Gastrocnemius medialis (tissue), 4 donors: Measurements from ENCODE around the gene NTNG1. TPM values are rescaled to one million over a fixed set of nuclear protein-coding genes. Genes with fewer than 3 reads are reported as not detected.
A peak's percentile ranks its signal among the peaks of the same experiment; 100 is the strongest.

Experiments
- ATAC-seq, 2 donors: fragments of 150-250 bp; one replicate each; pipeline ENCODE4 v1.9.1; 2016
- DNase-seq, 2 donors: peaks; one replicate each; pipeline ENCODE4 v3.0.0-alpha.2; 2019
- H3K27ac ChIP-seq, 4 donors: fragments of 200-600 bp; sonication (generic); 1 replicate in 1 of 4; 2 replicates in 3 of 4; pipeline ENCODE4 v1.5.1; 2016 to 2018; ENCODE audit warnings: mild to moderate bottlenecking in 2 of 4, moderate library complexity in 1 of 4
- H3K27me3 ChIP-seq, 3 donors: fragments of 200-600 bp; sonication (generic) in 2 of 3; 1 replicate in 1 of 3; 2 replicates in 2 of 3; pipeline versions ENCODE4 v1.5.1 to v1.6.0; 2016 to 2019; ENCODE audit warnings: mild to moderate bottlenecking in 1 of 3, moderate library complexity in 1 of 3
- H3K36me3 ChIP-seq, 2 donors: fragments of 200-600 bp; sonication (generic) in 1 of 2; one replicate each; pipeline ENCODE4 v1.5.1; 2017 to 2018
- H3K4me1 ChIP-seq, 2 donors: fragments of 200-600 bp; sonication (generic) in 1 of 2; one replicate each; pipeline ENCODE4 v1.5.1; 2016 to 2017; ENCODE audit warnings: mild to moderate bottlenecking in 2 of 2
- H3K4me3 ChIP-seq, 4 donors: fragments of 200-600 bp; sonication (generic) in 3 of 4; 1 replicate in 1 of 4; 2 replicates in 3 of 4; pipeline ENCODE4 v1.5.1; 2016 to 2019; ENCODE audit warnings: mild to moderate bottlenecking in 2 of 4
- H3K9me3 ChIP-seq, 3 donors: fragments of 200-600 bp; sonication (generic) in 2 of 3; 1 replicate in 1 of 3; 2 replicates in 2 of 3; pipeline ENCODE4 v1.5.1; 2016 to 2019
- CTCF ChIP-seq, 5 experiments: fragments of 450-650 bp in 3 of 5; fragments of 200-600 bp in 2 of 5; sonication (generic) in 2 of 5; IDR thresholded peaks in 4 of 5; conservative IDR thresholded peaks in 1 of 5; 1 replicate in 4 of 5; 2 replicates in 1 of 5; pipeline ENCODE4 v1.5.1; 2016 to 2019; ENCODE audit warnings: antibody characterized with exemption in 5 of 5, mild to moderate bottlenecking in 3 of 5, moderate library complexity in 3 of 5
- POLR2A ChIP-seq, 2 donors: fragments of 450-650 bp; IDR thresholded peaks; one replicate each; pipeline ENCODE4 v1.6.1; 2017; ENCODE audit warnings: antibody characterized with exemption in 2 of 2, mild to moderate bottlenecking in 2 of 2, moderate library complexity in 2 of 2
- in situ Hi-C, 4 donors: fragments of 200-750 bp; cut with MboI; loops; one replicate each; pipeline versions ENCODE4 v1.15.0 to v1.8.0; 2017; ENCODE audit warnings: low sequenced_read_pairs in 4 of 4
- intact Hi-C: fragments of 100-400 bp; cut with DNase I; formaldehyde crosslinking; loops from one replicate; pipeline ENCODE4 v1.15.1; 2023; ENCODE audit warnings: low total_unique reads
- total RNA-seq, 4 donors: library from RNA; depleted of rRNA; stranded (reverse); fragments of >200 nt; gene quantifications; one replicate each; pipeline versions ENCODE4 v1.1.0 to v1.2.3, GENCODE V29; 2016

NTNG1 gene
- total RNA-seq, 4 donors from 2014 or later, result not detected

DNA sequence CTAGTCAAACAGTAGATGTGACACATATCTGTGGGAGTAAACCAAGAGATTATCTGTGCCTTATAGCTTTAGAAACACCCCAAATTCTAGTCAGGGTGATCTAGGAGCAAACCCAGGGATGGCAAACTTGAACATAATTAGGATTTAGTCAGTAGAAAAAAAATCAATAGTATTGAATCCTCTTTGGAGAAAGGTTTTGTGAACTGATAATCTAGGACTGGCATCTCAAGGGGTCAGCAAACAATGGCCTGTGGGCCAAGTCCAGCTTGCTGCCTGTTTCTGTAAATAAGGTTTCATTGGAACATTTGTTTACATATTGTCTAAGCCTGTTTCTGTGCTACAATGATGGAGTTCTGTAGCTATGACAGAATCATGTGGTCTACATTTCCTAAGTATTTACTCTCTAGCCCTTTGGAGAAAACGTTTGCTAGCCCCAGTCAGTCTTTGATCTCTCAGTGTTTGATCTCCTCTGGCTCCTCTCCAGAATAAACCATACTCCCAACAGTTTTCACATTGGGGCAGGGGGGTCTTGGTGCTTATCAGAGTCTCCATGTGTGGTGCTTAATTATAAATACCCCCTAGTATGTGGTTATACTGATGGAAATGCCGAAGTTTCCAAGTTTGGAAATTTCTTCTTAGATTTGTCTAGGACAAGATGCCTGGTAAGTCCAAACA is 385.8 kb downstream of the NTNG1 start:
- DNase-seq (no peak), ATAC-seq (no peak)
- no peaks in the 10 kb centered on the region for H3K36me3 ChIP-seq
- no peaks in the 10 kb centered on the region for H3K4me1 ChIP-seq
- no peak overlapping the region for H3K27ac ChIP-seq
- intact Hi-C loops, result loop anchor here (5.0 kb wide), 1 partner anchor 249 kb away; no protein-coding TSS in a partner anchor
- H3K27me3 ChIP-seq, result no peaks in the 10 kb centered on the region
- H3K4me3 ChIP-seq, result no peak overlapping the region
- no peak for TF ChIP-seq POLR2A (IDR thresholded peaks at IDR 0.05)
- no peak for TF ChIP-seq CTCF (IDR thresholded peaks at IDR 0.05 in 4 of 5, conservative IDR thresholded peaks at IDR 0.05 in 1 of 5)
- in situ Hi-C loops, result loop anchor here in 2 of 4 donors (25.0 kb wide), 1 partner anchor 239 kb away; no protein-coding TSS in a partner anchor
- H3K9me3 ChIP-seq, result no peaks in the 10 kb centered on the region

GRCh38 chr1:107529511-107530149 is 388.8 kb downstream of the NTNG1 start:
- Histone ChIP-seq H3K4me3 (no peak overlapping the region), H3K9me3 (no peaks in the 10 kb centered on the region), H3K27me3 (no peaks in the 10 kb centered on the region), H3K4me1 (no peaks in the 10 kb centered on the region), H3K36me3 (no peaks in the 10 kb centered on the region), H3K27ac (no peak overlapping the region)
- peak in 1 of 2 donors; percentile 64 for ATAC-seq
- DNase-seq, result no peak
- intact Hi-C loops (loop anchor here (5.0 kb wide), 1 partner anchor 252 kb away; no protein-coding TSS in a partner anchor), in situ Hi-C loops (loop anchor here in 2 of 4 donors (25.0 kb wide), 1 partner anchor 242 kb away; no protein-coding TSS in a partner anchor)
- TF ChIP-seq CTCF (IDR thresholded peaks at IDR 0.05 in 4 of 5, conservative IDR thresholded peaks at IDR 0.05 in 1 of 5) (peak; percentile 30 to 59 (median 52)), POLR2A (IDR thresholded peaks at IDR 0.05) (no peak)

GRCh38 chr1:107530543-107530942 is 389.7 kb downstream of the NTNG1 start:
- in situ Hi-C loops, result loop anchor here in 2 of 4 donors (25.0 kb wide), 1 partner anchor 243 kb away; no protein-coding TSS in a partner anchor
- H3K36me3 ChIP-seq, result no peaks in the 10 kb centered on the region
- H3K4me3 ChIP-seq, result no peak overlapping the region
- intact Hi-C loops, result no loop called here
- ATAC-seq, result no peak
- no peaks in the 10 kb centered on the region for H3K4me1 ChIP-seq
- no peak for DNase-seq
- H3K9me3 ChIP-seq, result no peaks in the 10 kb centered on the region
- H3K27ac ChIP-seq, result no peak overlapping the region
- H3K27me3 ChIP-seq, result no peaks in the 10 kb centered on the region
- no peak for TF ChIP-seq CTCF (IDR thresholded peaks at IDR 0.05 in 4 of 5, conservative IDR thresholded peaks at IDR 0.05 in 1 of 5)

DNA sequence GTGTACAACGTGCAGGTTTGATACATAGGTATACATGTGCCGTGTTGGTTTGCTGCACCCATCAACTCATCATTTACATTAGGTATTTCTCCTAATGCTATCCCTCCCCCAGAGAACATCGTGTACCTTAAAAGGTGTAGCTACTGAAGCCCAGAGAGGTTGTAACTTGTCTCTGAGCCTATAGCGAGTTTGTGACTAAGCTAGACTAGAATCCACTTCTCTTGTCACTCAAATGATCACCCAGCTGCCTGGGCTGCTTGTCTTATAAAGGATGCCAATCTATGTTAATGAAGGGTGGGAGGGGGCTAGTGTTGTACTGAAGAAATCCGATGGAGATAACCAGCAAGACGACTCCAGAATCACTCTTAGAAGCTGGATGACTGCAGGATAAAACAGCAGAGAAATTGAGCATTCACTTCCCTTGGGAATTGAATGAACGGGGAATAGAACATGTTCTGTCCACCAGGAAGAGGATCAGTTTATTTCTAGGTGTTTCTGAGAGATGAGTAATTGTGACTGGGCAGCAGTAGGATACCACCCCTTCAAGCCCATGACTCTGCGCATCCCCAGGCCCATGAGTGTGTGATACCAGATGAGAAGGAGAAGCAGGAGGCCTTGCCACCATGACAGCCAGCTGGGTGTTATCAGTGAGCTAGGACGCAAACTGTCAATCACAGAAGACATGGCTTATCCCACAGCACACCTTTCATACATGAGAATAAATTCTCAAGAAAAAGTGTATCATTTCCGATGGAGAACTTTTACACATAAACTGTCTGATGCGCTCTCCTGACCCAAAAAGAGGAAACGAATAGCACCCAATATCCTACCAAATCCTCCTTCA is 390.4 kb downstream of the NTNG1 start:
- DNase-seq (no peak), ATAC-seq (no peak)
- Histone ChIP-seq H3K4me3 (no peak overlapping the region), H3K27me3 (no peaks in the 10 kb centered on the region), H3K27ac (no peak overlapping the region), H3K4me1 (no peaks in the 10 kb centered on the region), H3K36me3 (no peaks in the 10 kb centered on the region), H3K9me3 (no peaks in the 10 kb centered on the region)
- intact Hi-C loops (no loop called here), in situ Hi-C loops (loop anchor here in 2 of 4 donors (25.0 kb wide), 1 partner anchor 244 kb away; no protein-coding TSS in a partner anchor)
- no peak for TF ChIP-seq POLR2A (IDR thresholded peaks at IDR 0.05)
- no peak for TF ChIP-seq CTCF (IDR thresholded peaks at IDR 0.05 in 4 of 5, conservative IDR thresholded peaks at IDR 0.05 in 1 of 5)
